ENCODE results near the gene CPD. TPM values are rescaled to one million over a fixed set of nuclear protein-coding genes. Genes with fewer than 3 reads are reported as not detected.
"Not testable (repeated sequence)": the region's sequence is repeated elsewhere in the genome, so short reads cannot be mapped to it uniquely, and the experiment has no call there.

The CPD gene
- polyA plus RNA-seq, 1 experiment = 109 TPM

- Histone ChIP-seq H3K9me3 (ENCODE audit: control insufficient read depth, insufficient read depth, low read length) (peaks cover 4% of the 10 kb centered on the region; the same call in 1 of the 2 replicates), H3K4me3 (ENCODE audit: low read depth, low read length) (no peak overlapping the region), H3K27ac (ENCODE audit: low read depth, low read length) (no peak overlapping the region), H3K27me3 (ENCODE audit: control insufficient read depth, insufficient read depth, low read length) (no peaks in the 10 kb centered on the region)
- POLR2A ChIA-PET = no interaction called here
- no peak for DNase-seq (ENCODE audit: low read depth, low spot score)
- no peak for TF ChIP-seq CTCF (IDR thresholded peaks at IDR 0.05; ENCODE audit: low read depth, low read length)
- CTCF ChIA-PET = no interaction called here
These were observed 71.6 kb downstream of the CPD start for GRCh38 chr17:30450125-30451027.

- ChIA-PET POLR2A (no interaction called here), CTCF (no interaction called here)
- DNase-seq (ENCODE audit: low read depth, low spot score) = no peak
- H3K27ac ChIP-seq (ENCODE audit: low read depth, low read length) = no peak overlapping the region
- H3K4me3 ChIP-seq (ENCODE audit: low read depth, low read length) = no peak overlapping the region
- peaks cover 4% of the 10 kb centered on the region; the same call in 1 of the 2 replicates for H3K9me3 ChIP-seq (ENCODE audit: control insufficient read depth, insufficient read depth, low read length)
- no peaks in the 10 kb centered on the region for H3K27me3 ChIP-seq (ENCODE audit: control insufficient read depth, insufficient read depth, low read length)
- no peak for TF ChIP-seq CTCF (IDR thresholded peaks at IDR 0.05; ENCODE audit: low read depth, low read length)
These were observed 75.9 kb downstream of the CPD start for GRCh38 chr17:30454635-30455034.

GRCh38 chr17:30458371-30458770, 79.6 kb downstream of the CPD start:
- no peak for TF ChIP-seq CTCF (IDR thresholded peaks at IDR 0.05; ENCODE audit: low read depth, low read length)
- Histone ChIP-seq H3K27ac (ENCODE audit: low read depth, low read length) (no peak overlapping the region), H3K27me3 (ENCODE audit: control insufficient read depth, insufficient read depth, low read length) (no peaks in the 10 kb centered on the region), H3K9me3 (ENCODE audit: control insufficient read depth, insufficient read depth, low read length) (peaks cover 4% of the 10 kb centered on the region; the same call in 1 of the 2 replicates), H3K4me3 (ENCODE audit: low read depth, low read length) (no peak overlapping the region)
- no peak for DNase-seq (ENCODE audit: low read depth, low spot score)
- CTCF ChIA-PET = no interaction called here
- POLR2A ChIA-PET = no interaction called here

- H3K9me3 ChIP-seq (ENCODE audit: control insufficient read depth, insufficient read depth, low read length); DNase-seq (ENCODE audit: low read depth, low spot score); H3K4me3 ChIP-seq (ENCODE audit: low read depth, low read length); H3K27me3 ChIP-seq (ENCODE audit: control insufficient read depth, insufficient read depth, low read length); H3K27ac ChIP-seq (ENCODE audit: low read depth, low read length); POLR2A ChIA-PET; CTCF ChIA-PET: not testable (repeated sequence)
These were observed 80.2 kb downstream of the CPD start for GRCh38 chr17:30458797-30459413.

GRCh38 chr17:30468465-30468864, 89.7 kb downstream of the CPD start:
- no peaks in the 10 kb centered on the region for H3K27me3 ChIP-seq (ENCODE audit: control insufficient read depth, insufficient read depth, low read length)
- ChIA-PET CTCF (interaction anchor here (1.1 to 4.8 kb wide), 2 partner anchors 8 to 128 kb away, joined by 3 to 28 read pairs; partner anchors contain the start of gene GOSR1), POLR2A (no interaction called here)
- DNase-seq (ENCODE audit: low read depth, low spot score) = no peak
- no peak overlapping the region for H3K4me3 ChIP-seq (ENCODE audit: low read depth, low read length)
- TF ChIP-seq CTCF (IDR thresholded peaks at IDR 0.05; ENCODE audit: low read depth, low read length) = no peak
- no peak overlapping the region for H3K27ac ChIP-seq (ENCODE audit: low read depth, low read length)
- H3K9me3 ChIP-seq (ENCODE audit: control insufficient read depth, insufficient read depth, low read length) = no peaks in the 10 kb centered on the region
